Measurements from ENCODE around the gene CAPN9. TPM values are rescaled to one million over a fixed set of nuclear protein-coding genes. Genes with fewer than 3 reads are reported as not detected.

Gene CAPN9
- polyA plus RNA-seq, 1 donor (not counting 4 experiments of a cell fraction or from before 2014, with no cell fraction given), result not detected

DNA sequence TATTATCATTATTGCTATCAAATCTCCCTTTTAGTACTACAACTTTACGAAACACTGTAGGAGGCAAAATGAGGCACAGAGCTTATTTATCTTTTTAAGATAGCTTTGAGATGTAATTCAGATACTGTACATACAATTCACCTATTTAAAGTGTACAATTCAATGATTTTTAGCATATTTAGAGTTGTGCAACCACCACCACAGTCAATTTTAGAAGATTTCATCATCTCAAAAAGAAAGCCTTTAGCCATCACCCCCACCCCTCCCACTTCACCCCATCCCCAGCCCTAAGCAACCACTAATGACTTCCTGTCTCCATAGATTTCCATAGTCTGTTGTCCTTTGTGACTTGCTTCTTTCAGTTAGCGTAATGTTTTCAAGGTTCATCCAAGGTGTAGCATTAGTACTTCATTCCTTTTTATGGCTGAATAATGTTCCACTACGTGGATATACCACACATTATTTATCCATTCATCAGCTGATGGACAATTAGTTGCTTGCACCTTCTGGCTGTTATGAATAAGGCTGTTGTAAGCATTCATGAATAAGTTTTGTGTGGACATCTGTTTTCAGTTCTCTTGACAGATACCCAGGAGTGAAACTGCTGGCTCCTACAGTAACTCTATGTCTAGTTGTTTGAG, 9.4 kb upstream of the CAPN9 start:
- FAIRE-seq, result no peak
- dilution Hi-C loops (cut with MboI; ENCODE audit: extremely low pct_ligation_motif_present, low sequenced_read_pairs), result no loop called here
- Histone ChIP-seq H3K27ac (ENCODE audit: control insufficient read depth, insufficient read depth, low read length) (no peak overlapping the region), H3K4me3 (ENCODE audit: control insufficient read depth in 2 of 3, extremely low read depth in 1 of 3, insufficient read depth in 2 of 3, low read depth in 1 of 3, low read length in 3 of 3) (no peak overlapping the region), H2AFZ (ENCODE audit: control insufficient read depth, low read length) (no peak overlapping the region), H3K79me2 (ENCODE audit: control insufficient read depth, insufficient read depth, low read length) (no peaks in the 10 kb centered on the region), H3K9me1 (ENCODE audit: control insufficient read depth, extremely low read depth, insufficient read depth, low read length) (no peaks in the 10 kb centered on the region), H3K27me3 (ENCODE audit: control insufficient read depth, extremely low read depth, insufficient read depth, low read length) (no peaks in the 10 kb centered on the region), H3K4me1 (ENCODE audit: control insufficient read depth, extremely low read depth, insufficient read depth, low read length) (no peaks in the 10 kb centered on the region), H3K9me3 (ENCODE audit: control insufficient read depth, low read depth, low read length) (no peaks in the 10 kb centered on the region), H3K9ac (ENCODE audit: control insufficient read depth, extremely low read depth, insufficient read depth, low read length) (no peak overlapping the region), H4K20me1 (ENCODE audit: control insufficient read depth, extremely low read depth, insufficient read depth, low read length) (no peaks in the 10 kb centered on the region), H3K36me3 (ENCODE audit: control insufficient read depth in 2 of 2, extremely low read depth in 1 of 2, insufficient read depth in 2 of 2, low read length in 2 of 2) (no peaks in the 10 kb centered on the region), H3K4me2 (ENCODE audit: control insufficient read depth, extremely low read depth, insufficient read depth, low read depth, low read length) (no peak overlapping the region)
- no peak for DNase-seq (ENCODE audit: low read depth, low spot score)
- TF ChIP-seq, protein P1, sequence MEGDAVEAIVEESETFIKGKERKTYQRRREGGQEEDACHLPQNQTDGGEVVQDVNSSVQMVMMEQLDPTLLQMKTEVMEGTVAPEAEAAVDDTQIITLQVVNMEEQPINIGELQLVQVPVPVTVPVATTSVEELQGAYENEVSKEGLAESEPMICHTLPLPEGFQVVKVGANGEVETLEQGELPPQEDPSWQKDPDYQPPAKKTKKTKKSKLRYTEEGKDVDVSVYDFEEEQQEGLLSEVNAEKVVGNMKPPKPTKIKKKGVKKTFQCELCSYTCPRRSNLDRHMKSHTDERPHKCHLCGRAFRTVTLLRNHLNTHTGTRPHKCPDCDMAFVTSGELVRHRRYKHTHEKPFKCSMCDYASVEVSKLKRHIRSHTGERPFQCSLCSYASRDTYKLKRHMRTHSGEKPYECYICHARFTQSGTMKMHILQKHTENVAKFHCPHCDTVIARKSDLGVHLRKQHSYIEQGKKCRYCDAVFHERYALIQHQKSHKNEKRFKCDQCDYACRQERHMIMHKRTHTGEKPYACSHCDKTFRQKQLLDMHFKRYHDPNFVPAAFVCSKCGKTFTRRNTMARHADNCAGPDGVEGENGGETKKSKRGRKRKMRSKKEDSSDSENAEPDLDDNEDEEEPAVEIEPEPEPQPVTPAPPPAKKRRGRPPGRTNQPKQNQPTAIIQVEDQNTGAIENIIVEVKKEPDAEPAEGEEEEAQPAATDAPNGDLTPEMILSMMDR (optimal IDR thresholded peaks at IDR 0.05 in 1 of 3, IDR thresholded peaks at IDR 0.05 in 1 of 3, conservative IDR thresholded peaks at IDR 0.05 in 1 of 3; ENCODE audit: extremely low read depth in 1 of 3, insufficient read depth in 2 of 3, low read length in 3 of 3), result no peak
- no peak for TF ChIP-seq EZH2 (IDR thresholded peaks at IDR 0.05; ENCODE audit: low read length)

DNA sequence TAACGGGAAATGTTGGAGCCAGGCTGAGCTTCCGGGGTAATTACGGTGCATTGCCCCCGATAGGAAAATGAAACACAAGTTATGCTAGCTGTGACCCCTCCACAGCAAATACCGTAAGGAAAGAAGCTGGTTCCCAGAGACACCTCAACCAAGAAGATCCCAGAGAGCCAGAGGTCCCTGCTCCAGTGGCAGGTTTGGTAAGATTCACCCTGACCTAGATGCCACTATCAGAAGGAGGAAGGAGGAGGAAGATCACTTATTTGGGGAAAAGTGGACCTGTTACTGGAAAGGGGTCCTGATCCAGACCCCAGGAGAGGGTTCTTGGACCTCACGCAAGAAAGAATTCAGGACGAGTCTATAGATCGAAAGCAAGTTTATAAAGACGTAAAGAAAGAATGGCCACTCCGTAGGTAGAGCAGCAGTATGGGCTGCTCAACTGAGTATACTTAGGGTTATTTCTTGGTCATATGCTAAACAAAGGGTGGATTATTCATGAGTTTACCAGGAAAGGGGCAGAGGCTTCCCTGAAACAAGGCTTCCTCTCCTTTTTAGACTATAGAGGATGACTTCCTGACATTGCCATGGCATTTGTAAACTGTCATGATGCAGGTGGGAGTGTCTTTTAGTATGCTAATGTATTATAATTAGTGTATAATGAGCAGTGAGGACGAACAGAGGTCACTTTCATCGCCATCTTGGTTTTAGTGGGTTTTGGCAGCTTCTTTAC, 7.5 kb upstream of the CAPN9 start:
- Histone ChIP-seq H3K79me2 (ENCODE audit: control insufficient read depth, insufficient read depth, low read length) (no peaks in the 10 kb centered on the region), H3K9me3 (ENCODE audit: control insufficient read depth, low read depth, low read length) (no peaks in the 10 kb centered on the region), H3K36me3 (ENCODE audit: control insufficient read depth in 2 of 2, extremely low read depth in 1 of 2, insufficient read depth in 2 of 2, low read length in 2 of 2) (no peaks in the 10 kb centered on the region), H3K4me1 (ENCODE audit: control insufficient read depth, extremely low read depth, insufficient read depth, low read length) (no peaks in the 10 kb centered on the region), H3K27me3 (ENCODE audit: control insufficient read depth, extremely low read depth, insufficient read depth, low read length) (no peaks in the 10 kb centered on the region), H3K4me2 (ENCODE audit: control insufficient read depth, extremely low read depth, insufficient read depth, low read depth, low read length) (no peak overlapping the region), H2AFZ (ENCODE audit: control insufficient read depth, low read length) (no peak overlapping the region), H3K27ac (ENCODE audit: control insufficient read depth, insufficient read depth, low read length) (no peak overlapping the region), H3K9ac (ENCODE audit: control insufficient read depth, extremely low read depth, insufficient read depth, low read length) (no peak overlapping the region), H4K20me1 (ENCODE audit: control insufficient read depth, extremely low read depth, insufficient read depth, low read length) (no peaks in the 10 kb centered on the region), H3K4me3 (ENCODE audit: control insufficient read depth in 2 of 3, extremely low read depth in 1 of 3, insufficient read depth in 2 of 3, low read depth in 1 of 3, low read length in 3 of 3) (no peak overlapping the region), H3K9me1 (ENCODE audit: control insufficient read depth, extremely low read depth, insufficient read depth, low read length) (no peaks in the 10 kb centered on the region)
- dilution Hi-C loops (cut with MboI; ENCODE audit: extremely low pct_ligation_motif_present, low sequenced_read_pairs), result no loop called here
- no peak for FAIRE-seq
- no peak for TF ChIP-seq EZH2 (IDR thresholded peaks at IDR 0.05; ENCODE audit: low read length)
- TF ChIP-seq, protein P1 (optimal IDR thresholded peaks at IDR 0.05 in 1 of 3, IDR thresholded peaks at IDR 0.05 in 1 of 3, conservative IDR thresholded peaks at IDR 0.05 in 1 of 3; ENCODE audit: extremely low read depth in 1 of 3, insufficient read depth in 2 of 3, low read length in 3 of 3), result no peak
- no peak for DNase-seq (ENCODE audit: low read depth, low spot score)
